NCI-H524 treated with DMSO at 0.1 percent for 48 hours (cell line): Measurements from ENCODE around the gene ITFG2.
A peak's percentile ranks its signal among the peaks of the same experiment; 100 is the strongest.

Source experiments
- DNase-seq: peaks from one replicate; lab custom pipeline; 2025; lab: John Stamatoyannopoulos, UW

The ITFG2 gene

DNA sequence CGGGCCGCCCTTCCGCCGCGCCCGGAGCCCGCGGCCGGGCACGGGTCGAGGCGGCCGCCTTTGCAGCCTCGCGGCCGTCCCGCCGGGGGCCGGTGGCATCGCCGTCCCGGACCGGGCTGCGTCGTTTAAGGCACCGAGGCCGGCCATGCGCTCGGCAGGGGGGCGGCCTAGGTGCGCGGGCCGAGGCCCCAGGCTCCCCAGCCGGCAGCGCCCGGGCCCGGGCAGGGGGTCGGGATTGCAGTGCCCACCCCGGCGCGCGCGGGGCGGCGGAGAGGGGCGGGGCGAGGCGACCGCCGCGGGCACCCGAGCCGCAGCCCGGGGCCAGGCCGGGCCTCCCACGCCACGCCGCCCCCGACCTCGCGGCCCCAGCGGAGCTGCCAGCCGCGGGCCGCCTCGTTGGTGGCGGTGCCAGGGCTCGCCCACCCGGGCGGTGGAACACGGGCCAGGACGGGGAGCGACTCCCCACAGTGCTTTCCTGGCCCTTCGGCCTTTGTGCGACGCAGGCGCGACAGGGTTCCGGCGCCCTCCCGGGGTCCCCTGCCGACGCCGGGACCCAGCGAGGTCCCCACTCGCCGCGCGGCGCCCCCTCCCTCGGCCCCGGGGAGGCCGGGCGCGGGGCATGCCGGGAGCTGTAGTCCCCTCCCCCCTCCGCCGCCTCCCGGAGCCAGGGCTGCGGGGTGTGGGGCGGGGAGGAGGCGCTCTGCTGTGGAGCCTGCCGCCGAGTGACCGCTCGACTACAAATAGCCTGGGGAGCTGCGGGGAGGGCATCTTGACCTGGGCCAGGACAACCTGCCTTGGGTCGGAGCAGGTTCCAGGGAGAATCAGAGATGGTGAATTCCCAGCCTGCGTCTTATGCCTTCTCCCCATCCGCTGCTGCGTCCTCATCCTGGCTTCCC, 16.9 kb upstream of the ITFG2 start:
- no peak for DNase-seq

GRCh38 chr12:2796187-2796666, 16.2 kb upstream of the ITFG2 start:
- DNase-seq, result no peak

GRCh38 chr12:2797721-2798418, 14.6 kb upstream of the ITFG2 start:
- no peak for DNase-seq

DNA sequence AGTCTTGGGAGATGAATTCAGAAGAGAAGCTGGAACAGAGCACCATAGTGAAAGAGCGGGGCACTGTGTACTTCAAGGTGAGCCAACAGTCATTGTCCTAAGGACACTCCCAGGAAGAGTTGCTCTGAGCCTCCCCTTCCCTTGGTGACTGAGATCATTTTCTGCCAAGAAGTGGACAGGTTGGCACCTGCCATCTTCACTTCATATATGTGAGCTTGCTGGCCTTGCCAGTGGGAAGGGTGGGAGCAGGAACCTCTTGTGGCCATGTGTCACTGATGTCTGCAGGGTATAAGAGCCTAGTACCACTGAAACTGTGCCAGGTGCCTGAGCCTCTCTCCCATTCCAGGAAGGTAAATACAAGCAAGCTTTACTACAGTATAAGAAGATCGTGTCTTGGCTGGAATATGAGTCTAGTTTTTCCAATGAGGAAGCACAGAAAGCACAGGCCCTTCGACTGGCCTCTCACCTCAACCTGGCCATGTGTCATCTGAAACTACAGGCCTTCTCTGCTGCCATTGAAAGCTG, 12.4 kb upstream of the ITFG2 start:
- no peak for DNase-seq

DNA sequence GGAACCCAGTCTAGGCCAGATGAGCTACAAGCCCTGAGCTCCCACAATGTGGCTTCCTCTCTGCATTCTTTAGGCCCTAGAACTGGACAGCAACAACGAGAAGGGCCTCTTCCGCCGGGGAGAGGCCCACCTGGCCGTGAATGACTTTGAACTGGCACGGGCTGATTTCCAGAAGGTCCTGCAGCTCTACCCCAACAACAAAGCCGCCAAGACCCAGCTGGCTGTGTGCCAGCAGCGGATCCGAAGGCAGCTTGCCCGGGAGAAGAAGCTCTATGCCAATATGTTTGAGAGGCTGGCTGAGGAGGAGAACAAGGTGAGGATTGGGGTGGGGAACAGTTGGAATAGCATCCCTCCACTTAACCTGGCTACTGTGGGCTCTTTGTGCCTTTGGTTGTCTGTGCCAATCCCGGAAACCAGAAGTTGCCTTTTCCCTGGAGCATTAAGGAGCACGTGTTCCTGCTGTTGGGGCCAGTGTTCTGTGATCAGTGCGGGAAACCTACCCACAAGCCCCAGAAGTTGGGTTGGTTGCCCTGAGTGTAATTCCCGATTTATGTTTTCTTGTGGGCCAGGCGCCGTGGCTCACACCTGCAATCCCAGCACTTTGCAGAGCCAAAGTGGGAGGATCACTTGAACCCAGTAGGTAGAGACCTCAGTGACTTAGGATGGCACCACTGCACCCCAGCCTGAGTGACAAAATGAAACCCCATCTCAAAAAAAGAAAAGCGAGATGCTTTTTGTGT, 11.3 kb upstream of the ITFG2 start:
- DNase-seq, result no peak

- DNase-seq, result no peak
These were observed 8.7 kb upstream of the ITFG2 start for GRCh38 chr12:2803635-2804392.

- no peak for DNase-seq
These were observed 7.9 kb upstream of the ITFG2 start for GRCh38 chr12:2804393-2805142.

GRCh38 chr12:2805143-2805520, 7.3 kb upstream of the ITFG2 start:
- DNase-seq, result no peak

DNA sequence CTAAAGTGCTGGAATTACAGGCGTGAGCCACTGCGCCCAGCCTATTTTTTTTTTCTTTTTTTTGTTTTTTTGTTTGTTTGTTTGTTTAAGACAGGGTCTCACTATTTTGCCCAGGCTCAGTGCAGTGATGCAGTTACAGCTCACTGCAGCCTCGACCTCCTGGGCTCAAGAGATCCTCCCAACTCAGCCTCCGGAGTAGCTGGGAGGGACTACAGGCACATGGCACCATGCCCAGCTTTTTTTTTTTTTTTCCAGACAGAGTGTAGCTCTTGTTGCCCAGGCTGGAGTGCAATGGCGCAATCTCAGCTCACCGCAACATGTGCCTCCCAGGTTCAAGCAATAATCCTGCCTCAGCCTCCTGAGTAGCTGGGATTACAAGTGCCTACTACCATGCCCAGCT, 5.8 kb upstream of the ITFG2 start:
- DNase-seq, result no peak

GRCh38 chr12:2811801-2812200, 667 bp upstream of the ITFG2 start:
- no peak for DNase-seq

GRCh38 chr12:2813214-2814185, 1.0 kb downstream of the ITFG2 start:
- peak; percentile 10 for DNase-seq

DNA sequence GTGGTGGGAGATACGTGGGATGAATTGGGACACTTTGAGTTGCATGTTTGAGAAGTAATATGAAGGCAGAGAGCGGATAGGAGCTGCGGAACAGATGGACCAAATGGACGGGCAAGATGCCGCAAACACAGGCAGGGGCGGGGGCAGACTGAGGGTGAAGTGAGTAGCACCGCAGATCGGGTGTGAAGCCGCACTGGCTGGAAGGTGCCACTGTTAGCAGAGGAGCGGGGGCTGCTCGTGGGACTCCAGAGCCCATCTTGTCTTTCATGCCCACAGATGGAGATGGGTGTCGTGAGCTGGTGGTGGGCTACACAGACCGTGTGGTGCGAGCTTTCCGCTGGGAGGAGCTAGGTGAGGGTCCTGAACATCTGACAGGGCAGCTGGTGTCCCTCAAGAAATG, 7.3 kb downstream of the ITFG2 start:
- no peak for DNase-seq

DNA sequence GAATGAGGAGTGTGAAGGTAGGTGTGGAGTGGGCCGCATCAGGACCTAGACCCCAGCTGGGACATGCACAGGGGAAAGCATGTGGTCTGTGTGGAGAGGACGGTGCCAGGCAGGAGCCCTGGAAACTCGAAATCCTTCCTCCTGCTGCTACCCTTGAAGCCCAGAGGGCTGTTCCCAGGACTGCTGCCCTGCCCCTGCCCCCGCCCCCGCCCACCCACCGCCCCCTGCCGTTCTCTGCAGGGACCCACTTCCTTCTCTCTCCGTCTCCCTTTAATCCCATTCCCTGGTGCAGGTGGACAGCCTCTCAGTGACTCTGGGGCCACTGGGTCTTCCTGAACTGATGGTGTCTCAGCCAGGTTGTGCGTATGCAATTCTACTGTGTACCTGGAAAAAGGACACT, 8.0 kb downstream of the ITFG2 start:
- DNase-seq, result no peak

DNA sequence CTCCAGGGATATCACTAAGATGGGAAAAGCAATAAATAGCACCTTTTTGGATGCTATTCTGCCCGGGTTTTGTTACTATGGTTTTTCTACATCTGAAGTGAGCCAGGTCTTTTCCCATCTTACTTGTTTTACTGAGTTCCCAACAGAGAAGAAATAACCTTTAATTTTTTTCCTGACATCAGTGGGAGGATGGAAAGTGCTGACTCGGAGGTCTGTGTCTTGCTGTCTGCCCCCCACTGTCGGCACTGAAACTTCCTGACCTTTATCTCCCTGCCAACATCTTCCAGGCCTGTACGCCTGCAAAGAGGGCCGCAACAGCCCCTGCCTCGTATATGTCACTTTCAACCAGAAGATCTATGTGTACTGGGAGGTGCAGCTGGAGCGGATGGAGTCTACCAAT, 11.0 kb downstream of the ITFG2 start:
- no peak for DNase-seq

DNA sequence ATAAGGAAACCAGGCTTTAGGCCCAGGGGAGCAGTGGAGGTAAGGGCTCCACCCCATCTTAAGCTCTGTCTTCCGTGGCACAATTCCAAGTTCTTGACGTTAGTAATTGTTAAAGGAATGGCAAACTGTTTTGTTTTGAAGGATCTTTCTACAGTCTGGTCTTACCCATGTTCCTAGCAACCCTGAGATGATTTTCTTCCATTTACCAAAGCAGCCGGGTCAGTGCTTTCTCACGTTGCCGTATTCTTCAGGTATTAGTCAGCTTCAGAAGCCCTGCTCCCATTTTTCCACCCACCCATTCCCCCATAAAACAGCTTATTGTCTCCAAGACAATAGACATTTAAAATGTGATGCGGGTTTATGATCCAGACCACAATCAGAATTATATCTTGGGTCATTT, 12.1 kb downstream of the ITFG2 start:
- DNase-seq, result no peak

DNA sequence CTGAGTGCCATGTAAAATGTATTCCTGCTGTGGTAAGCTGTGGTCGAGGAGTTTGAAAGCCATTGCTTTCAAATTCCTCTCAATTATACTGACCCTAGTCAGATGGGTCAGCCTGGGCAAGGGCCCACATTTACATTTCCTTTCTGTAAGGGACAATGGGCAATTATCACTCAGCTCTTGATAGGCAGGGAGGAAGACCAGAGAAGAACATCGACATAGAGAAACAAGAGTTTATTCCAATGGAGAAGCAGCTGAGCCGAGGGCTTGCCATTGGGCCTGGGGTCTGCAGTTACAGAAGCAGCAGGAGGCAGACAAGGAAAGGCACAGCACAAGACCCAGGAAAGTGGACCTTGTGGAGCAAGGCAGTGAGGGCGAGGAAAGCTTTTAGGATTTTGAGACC, 12.7 kb downstream of the ITFG2 start:
- no peak for DNase-seq

GRCh38 chr12:2826036-2826435, 13.6 kb downstream of the ITFG2 start:
- no peak for DNase-seq

GRCh38 chr12:2826721-2827515, 14.4 kb downstream of the ITFG2 start:
- no peak for DNase-seq

DNA sequence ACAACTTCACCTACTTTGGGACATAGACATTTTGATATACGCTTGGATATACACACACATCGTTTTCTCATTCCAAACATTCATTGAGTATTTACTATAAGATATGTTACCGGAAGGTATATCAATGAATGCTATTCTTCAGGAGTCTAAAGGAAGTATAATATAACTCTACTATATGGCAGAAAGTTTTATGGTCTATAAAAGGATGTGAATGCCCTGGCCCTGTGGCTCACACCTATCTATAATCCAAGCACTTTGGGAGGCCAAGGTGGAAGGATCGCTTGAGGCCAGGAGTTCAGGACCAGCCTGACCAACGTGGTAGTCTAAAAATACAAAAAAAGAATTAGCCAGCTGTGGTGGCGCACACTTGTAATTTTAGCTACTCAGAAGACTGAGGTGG, 16.8 kb downstream of the ITFG2 start:
- DNase-seq, result no peak
